ENCODE measurements around the gene CMTM8.

Gene CMTM8

DNA sequence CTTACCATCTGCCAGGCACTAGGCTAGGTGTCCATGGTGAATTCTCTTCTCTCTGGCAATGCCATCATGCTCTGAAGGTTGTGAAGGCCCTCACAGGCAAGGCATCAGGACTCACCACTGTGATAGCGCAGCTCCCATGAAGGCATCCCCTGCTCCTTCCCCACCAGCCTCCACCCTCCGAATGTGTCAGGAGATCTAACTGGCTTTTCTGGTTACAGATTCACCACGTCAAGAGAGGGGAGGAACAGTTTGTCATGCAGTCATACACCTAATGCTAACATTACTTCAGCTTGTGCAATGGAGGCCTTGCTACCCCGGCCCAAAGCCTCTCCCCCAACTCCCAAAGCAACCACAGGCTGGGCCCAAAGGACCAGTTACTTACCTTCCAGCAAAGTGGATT lies 8.9 kb upstream of the CMTM8 start:
- no peak for DNase-seq (ENCODE audit: low read depth in 2 of 2)

DNA sequence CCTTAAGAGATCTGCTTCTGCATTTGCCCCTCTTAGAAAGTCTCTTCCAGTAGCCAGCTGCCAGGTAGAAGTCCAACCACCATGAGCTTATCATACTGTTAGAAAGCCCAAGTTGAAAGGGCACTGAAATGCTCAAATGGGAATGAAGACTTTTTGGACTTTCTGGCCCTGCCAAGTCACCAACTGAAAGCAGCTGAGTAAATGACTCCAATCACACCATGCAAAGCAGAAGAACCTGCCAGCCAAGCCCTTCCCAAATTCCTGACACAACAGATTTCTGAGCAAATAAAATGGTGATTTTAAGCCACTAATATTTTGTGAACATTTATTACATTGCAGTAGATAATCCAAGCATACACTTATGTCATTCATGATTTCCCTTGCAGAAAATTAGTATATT lies 2.1 kb upstream of the CMTM8 start:
- DNase-seq (ENCODE audit: low read depth in 2 of 2) = no peak

DNA sequence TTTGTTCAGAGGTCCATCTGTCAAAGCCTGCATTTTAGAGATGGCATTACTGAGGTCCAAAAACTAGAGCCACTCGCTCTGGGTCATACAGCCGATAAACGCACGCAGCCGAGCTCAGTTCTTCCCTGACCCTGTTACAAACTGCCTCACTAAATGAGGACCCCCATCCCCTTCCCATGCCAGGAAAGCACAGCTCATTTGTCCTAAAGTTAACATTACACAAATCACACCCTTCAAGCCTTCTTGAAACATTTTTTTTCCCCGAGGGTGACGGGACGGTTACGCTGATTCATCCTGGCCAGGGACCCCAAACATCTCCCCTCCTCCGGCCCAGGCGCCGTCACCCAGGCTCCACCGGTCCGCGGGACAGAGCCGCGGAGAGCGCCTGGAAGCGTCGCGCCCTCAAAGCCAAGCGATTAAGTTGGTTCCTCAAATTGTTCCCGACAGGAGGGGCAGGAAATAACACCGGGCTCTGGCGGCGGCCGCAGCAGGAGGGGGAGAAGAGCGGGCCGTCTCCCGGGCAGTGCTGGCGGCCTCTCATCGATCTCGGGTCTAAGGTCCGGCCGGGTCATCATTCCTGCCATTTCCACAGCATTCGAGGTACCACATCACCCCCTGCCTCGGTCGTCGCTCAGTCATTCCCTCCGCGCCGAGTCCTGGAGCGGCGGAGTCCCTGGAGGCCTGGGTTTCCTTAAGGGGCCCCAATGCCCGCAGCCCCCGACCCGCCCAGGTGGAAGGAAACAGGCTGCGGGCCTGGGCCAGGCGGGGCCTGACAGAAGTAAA lies 619 bp upstream of the CMTM8 start:
- no peak for DNase-seq (ENCODE audit: low read depth in 2 of 2)

DNA sequence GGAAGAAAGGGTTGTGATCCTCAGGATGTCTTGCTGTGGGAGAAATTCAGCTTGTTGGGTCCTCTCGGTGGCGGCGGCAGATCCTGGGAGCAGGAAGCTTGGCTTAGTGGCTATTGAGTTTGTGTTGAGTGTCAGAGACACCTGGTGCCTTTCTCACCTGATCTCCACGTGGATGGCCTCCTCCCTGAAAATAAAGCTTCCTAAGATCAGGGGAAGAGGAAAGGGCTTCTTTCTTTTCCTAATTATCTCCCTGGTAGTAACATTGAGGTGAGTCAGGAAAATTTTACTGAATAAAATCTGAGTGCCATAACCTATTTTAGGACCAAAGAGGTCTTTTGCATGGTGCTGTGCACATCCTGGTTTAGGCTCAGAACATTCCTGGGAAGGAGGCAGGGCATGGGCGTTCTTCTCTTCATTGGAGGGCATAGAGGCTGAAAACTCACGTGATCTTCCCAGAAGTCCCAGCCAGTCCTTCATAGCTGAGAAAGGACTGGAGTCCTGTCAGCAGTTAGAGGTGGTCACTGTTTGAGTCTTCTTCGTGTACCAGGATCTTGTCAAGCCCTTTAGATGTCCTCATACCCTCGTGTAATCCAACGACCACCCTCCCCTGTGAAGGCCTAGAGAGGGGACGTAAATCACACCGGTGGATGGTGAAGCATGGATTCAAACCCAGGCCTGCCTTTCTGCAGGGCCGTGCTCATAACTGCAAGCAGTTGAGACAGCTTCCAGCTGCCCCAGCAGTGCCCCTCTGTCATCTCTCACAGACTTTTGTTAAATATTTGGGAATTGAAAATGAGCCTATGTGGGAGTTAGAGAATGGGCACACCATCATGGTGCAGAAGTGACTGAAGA lies 1.1 kb downstream of the CMTM8 start:
- DNase-seq (ENCODE audit: low read depth in 2 of 2) = no peak

DNA sequence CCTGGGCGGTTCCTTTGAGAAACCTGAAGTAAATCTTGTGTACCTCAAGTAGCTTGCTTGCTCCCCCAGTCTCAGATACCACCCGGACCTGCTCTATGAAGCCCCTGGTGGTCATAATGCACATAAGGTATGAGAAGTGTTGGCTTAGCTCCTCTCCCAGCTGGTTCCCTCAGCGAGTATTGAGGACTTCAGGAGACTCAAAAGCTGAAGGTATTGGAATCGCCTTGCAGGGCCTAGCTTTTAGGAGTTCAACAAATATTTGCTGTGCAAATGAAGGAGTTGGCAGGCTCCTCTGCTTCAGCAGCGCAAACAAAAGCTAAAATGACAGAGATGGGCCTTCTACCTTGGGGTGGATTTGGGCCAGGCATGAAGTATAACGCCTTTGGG lies 1.7 kb downstream of the CMTM8 start:
- no peak for DNase-seq (ENCODE audit: low read depth in 2 of 2)

DNA sequence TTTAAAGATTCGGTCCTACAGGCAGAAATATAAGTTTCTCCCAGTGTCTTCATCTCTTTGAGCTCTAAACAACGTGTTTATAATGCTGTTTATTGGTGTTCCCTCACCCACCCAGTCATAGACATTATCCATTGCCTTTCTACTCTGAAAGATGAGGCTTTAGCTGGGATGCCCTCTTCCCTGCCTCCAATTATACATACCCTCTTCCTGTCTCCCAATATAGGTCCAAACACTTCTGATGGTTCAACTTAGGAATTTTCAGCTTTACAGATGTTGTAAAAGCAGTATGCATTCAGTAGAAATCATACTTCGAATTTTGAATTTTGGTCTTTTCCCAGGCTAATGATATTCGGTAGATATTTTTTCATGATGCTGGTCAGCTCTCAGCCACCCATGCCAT lies 2.6 kb downstream of the CMTM8 start:
- DNase-seq (ENCODE audit: low read depth in 2 of 2) = no peak

DNA sequence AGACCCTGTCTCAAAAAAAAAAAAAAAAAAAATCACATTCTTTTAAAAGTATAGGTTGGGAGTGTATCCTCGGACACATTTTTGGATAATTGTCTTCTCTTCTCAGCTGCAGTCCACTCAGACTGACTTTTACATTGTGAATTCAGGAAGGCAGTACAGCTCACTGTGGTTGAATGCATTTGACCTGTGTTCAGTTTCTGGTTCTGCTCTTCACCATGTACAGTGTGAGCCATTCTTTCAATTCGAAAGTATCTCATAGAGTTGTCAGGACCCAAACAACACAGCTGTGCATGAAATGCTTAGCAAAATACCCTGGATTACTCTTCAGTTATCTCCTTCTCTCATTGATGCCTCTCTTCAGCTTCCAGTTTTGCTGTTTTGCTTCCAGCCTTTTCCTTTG lies 5.0 kb downstream of the CMTM8 start:
- no peak for DNase-seq (ENCODE audit: low read depth in 2 of 2)

DNA sequence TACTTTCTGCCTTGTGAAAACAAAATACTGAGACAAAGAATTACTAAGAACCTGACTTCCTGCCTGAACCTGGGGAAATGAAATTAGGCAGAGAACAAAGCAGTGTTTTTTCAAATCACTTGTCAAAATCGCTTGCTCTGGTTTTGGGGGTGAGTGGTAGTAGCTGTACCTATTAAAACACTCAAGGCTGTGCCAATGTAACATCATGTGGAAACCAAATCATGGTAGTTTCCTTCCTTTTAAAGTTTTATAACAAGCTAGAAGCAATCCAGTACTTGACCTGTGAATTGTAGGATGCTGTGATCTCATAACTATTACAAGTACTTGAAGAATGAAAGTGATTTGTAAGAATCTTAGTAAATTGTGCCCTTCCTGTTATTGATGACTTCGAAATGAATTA lies 6.7 kb downstream of the CMTM8 start:
- DNase-seq (ENCODE audit: low read depth in 2 of 2) = no peak

DNA sequence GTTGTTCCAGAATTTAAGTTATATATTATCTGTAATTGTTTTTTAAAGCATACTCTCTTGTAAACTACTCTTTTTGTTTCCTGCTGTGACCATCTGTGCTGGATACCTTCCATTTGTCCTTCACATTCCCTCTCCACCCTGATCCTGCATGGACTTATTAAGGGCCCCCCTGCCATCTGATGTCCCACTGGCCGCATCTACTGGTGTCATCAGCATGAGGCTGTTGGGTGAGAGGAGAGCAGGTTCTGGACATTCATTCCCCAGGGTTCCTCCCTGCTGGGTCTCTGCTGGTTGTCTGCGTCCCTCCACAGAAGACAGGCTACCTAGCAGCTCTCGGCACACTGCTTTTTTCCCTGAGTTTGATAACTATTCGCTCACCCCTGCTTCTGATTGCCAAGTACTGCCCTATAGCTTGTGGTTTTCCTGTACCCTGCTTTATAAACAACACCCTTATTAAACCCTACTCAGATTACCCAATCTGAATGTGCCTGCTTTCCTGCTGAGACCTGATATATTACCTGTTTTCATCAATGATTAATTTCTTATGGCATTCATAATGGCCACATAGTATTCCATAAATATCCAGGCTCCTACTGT lies 7.7 kb downstream of the CMTM8 start:
- no peak for DNase-seq (ENCODE audit: low read depth in 2 of 2)

DNA sequence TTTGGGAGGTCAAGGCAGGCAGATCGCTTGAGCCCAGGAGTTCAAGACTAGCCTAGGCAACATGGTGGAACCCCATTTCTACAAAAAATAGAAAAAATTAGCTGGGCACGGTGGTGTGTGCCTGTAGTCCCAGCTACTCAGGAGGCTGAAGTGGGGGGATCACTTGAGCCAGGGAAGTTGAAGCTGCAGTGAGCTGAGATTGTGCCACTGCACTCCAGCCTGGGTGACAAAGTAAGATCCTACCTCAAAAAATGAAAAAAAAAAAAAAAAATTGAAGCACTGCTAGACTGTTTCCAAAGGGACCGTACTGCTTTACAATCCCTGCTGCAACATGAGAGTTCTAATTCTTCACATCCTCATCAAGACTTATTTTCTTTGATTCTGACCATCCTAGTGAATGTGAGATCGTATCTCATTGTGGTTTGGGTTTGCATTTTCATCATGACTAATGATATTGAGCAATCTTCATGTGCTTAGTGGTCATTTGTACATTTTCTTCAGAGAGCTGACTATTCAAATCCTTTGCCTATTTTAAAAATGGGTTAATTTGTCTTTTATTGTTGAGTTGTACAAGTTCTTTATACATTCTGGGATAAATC lies 10.8 kb downstream of the CMTM8 start:
- no peak for DNase-seq (ENCODE audit: low read depth in 2 of 2)

DNA sequence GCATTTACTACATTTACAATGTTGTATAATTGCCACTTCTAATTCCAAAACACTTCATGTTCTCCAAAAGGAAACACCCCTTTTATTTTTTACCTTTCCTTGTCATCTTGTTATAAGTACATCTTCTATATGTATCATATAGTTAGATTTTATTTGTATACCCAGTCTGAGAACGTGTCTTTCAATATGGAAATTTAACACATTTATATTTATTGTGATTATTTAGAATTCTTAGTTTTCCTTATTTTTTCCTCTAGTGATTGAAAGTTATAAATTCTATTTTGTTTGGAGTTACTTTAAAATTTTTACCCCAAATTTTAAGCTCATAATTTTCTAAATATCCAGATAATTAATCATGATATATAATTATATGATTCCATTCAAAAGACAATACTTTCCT lies 15.8 kb downstream of the CMTM8 start:
- no peak for DNase-seq (ENCODE audit: low read depth in 2 of 2)

DNA sequence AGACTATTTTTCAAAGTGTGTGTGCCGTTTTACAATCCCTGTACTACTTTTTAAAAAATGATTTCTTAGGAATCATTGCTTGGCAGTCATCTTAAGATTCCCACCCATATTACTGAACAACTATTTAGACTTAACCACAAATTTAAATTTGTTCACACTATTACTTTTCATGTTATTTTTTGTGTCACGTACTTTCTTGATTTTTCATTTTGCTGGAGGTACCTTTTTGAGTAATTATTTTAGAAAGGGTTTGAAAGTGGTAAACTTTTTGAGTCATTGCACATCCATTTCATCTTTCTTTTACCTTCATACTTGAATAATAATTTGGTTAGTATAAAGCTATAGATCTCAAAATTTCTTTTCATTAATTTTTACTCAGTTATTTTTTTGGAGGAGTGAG lies 16.9 kb downstream of the CMTM8 start:
- DNase-seq (ENCODE audit: low read depth in 2 of 2) = no peak

DNA sequence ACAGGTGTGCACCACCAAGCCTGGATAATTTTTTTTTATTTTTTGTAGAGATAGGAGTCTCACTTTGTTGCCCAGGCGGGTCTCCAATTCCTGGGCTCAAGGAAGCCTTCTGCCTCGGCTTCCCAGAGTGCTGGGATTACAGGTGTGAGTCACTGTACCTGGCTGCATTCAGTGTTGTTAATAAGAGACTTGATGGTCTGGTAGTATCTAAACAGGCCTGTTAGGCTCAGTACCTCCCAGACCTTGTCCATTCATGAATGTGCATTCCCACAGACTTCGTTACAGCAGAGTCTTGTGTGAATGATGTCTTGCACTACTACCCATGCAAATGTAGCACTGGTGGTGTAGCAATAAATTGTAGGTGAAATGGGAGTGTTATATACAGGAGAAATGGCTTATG lies 17.7 kb downstream of the CMTM8 start:
- DNase-seq (ENCODE audit: low read depth in 2 of 2) = no peak

DNA sequence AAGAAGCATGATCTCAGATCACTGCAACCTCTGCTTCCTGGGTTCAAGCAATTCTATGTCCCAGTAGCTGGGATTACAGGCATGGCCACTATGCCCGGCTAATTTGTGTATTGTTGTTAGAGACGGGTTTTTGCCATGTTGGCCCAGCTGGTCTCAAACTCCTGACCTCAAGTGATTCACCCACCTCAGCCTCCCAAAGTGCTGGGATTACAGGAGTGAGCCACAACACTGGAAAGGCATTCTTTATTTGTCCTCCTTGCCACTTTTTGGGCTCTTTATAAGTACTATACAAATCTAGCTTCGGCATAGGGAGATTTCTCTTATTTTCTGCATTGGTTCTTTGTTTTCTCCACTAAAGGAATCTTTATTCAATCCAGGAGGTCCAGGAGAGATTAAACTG lies 18.6 kb downstream of the CMTM8 start:
- no peak for DNase-seq (ENCODE audit: low read depth in 2 of 2)

DNA sequence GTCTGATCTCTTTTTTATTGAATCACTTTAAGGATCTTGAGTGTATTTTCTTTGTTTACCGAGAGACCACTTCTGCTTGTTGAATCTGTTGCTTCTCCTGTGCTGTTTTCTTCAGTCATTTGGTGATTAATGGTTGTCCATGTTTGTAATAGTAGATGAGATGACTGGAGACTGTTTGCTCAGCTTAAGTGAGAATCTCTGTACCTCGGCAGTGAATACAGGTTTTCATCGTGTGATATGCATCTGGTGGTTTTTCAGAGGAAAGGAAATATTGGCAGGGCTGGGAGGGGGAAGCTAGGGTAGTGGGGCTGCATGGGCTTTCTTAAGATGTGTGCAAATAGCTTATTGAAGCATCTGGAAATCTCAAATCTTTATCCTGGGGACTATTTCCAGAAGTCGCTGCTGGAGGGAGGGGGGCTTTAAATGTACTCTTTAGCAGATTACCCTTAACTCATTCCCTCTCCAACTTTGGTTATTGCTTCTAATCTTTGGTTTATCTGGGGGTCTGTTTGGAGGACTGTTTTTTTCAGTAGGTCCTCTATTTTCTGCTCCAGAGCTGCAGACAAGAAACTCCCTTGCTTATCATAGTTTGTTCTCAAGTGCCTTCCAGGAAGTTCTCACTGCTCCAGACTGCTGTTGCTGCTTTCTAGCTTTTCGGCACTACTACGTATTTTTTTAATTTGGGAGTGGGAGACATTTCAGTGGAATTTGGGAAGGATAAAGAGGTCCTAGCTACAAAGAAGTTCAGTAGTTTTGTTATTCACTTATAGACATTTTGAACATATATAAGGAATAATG lies 19.4 kb downstream of the CMTM8 start:
- DNase-seq (ENCODE audit: low read depth in 2 of 2) = no peak

DNA sequence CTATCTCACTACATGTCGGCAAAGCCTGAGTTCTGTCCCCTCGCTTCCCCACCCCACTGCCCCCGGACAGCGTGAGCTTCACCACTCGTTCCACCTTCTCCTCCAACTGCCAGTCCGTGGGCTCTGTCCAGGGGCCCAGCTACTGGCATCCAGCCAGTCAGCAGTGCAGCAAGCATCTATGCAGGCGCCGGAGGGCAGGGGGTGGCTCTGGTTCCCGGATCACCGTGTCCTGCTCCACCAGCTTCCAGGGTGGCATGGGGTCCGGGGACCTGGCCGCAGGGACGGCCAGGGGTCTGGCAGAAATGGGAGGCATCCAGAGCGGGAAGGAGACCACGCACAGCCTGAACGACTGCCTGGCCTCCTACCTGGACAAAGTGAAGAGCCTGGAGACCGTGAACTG lies 20.4 kb downstream of the CMTM8 start:
- DNase-seq (ENCODE audit: low read depth in 2 of 2) = no peak

DNA sequence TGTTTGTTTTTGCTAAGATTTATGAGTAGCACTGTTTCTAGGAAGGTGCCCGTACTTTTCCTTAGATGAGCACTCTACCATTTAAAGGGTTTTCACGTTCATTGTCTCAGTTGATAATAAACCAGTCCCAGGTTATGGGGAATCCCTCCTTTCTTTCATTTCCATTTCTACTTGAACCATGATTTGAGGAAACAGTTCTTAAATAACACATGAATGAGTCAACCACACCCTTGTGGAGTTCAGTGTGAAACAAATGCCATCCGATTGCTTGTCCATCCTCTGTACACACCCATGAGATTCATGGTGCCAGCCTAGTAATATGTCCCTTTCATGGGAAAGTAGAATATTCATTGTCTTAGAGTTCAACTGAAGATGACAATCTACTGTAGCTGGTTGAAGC lies 23.1 kb downstream of the CMTM8 start:
- no peak for DNase-seq (ENCODE audit: low read depth in 2 of 2)

DNA sequence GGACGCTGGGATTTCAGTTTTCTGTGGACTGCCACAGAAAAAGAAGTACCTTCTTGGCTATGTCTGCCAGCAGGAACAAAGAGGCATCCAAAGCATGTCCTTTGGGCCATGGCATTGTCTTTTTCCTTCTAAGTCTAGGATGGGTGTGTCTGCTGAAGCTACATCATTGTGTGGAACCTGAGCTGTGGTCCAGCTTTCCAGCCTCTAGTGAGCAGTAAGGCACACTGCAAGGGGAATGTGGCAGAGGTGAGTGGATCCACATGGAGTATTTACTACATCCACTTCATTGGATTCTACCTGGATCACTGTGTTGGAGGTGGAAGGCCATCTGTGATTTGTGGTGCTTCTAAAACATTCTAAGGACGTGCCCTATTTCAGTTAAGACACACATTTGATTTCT lies 23.7 kb downstream of the CMTM8 start:
- DNase-seq (ENCODE audit: low read depth in 2 of 2) = no peak

DNA sequence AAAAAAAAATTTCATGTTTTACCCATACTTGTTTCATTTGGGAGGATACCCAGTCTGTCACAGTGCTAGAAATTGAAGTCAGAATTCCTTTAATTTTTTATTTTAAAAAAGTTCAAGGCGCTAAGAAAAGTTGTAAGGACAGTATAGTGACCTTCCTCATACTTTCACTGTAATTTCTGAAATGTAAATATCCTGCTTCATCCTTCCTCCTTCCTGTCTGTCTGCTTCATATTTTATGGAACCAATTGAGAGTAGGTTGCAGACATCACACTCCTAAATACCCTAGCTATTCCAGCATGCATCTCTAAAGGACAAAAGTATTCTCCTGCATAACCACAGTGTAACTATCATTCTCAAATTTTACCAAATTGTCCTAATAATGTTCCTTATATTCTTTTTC lies 35.8 kb downstream of the CMTM8 start:
- no peak for DNase-seq (ENCODE audit: low read depth in 2 of 2)

DNA sequence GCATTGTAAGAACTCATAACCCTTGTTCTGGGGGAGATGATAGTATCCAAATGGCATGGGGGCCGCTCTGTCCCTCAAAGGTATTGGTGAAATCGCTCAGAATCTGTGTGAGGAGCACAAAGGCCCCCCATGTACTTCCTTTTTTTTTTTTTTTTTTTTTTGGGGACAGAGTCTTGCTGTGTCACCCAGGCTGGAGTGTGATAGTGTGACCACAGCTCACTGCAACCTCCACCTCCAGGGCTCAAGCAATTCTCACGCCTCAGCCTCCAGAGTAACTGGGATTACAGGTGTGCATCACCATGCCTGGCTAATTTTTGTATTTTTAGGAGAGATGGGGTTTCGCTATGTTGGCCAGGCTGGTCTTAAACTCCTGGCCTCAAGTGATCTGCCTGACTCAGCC lies 37.0 kb downstream of the CMTM8 start:
- no peak for DNase-seq (ENCODE audit: low read depth in 2 of 2)

DNA sequence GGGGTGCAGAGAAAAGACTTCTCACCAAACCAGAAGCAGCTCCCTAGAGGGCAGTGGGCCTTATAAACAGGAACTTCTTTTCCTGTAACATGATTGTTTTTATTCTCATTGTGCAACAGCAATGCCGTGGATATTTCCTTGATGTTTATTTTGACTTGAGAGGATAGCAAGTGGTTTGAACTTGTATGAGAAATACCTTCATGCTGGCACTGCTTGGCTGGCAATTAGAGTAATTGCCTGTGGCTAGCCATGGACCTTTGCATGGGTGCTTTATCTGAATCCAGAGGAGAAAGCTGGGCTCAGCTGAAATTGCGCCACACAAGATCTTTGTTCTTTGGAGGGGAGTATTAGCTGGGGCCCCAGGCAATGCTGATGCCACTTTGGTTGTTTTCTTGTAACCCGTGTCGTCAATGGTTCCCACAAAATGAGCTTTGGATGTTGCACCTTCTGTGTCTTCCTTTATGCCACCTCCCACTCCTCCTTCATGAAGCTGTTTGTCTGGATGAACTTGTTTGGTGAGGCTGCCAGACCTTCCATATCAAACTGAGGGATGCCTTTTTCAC lies 37.9 kb downstream of the CMTM8 start:
- no peak for DNase-seq (ENCODE audit: low read depth in 2 of 2)

Data from stimulated activated CD8-positive, alpha-beta memory T cell treated with anti-CD3 and anti-CD28 coated beads, Interleukin-7, amount 100 ng/mL, for 1 hour (primary cell).